IPS DF 6.9 (cell line): ENCODE measurements around the gene BBS10.
"Not testable (repeated sequence)": the region's sequence is repeated elsewhere in the genome, so short reads cannot be mapped to it uniquely, and the experiment has no call there.

Experiments used
- DNase-seq: peaks from one replicate; pipeline ENCODE4 v3.0.0-alpha.2; 2013; ENCODE audit warnings: low read depth, low spot score
- H3K27ac ChIP-seq: one replicate; pipeline ENCODE4 v1.5.1; 2013; ENCODE audit warnings: low read length, control low read depth
- H3K27me3 ChIP-seq: 2 replicates; pipeline ENCODE4 v1.6.1; 2013; ENCODE audit warnings: mild to moderate bottlenecking, low read length; ENCODE audit not compliant: control insufficient read depth, insufficient read depth
- H3K36me3 ChIP-seq: 2 replicates; pipeline ENCODE4 v1.6.1; 2013; ENCODE audit warnings: low read length; ENCODE audit not compliant: control insufficient read depth, insufficient read depth
- H3K4me1 ChIP-seq: 2 replicates; pipeline ENCODE4 v1.6.1; 2013; ENCODE audit warnings: low read length; ENCODE audit not compliant: control insufficient read depth, insufficient read depth
- H3K4me3 ChIP-seq: 2 replicates; pipeline ENCODE4 v1.5.1; 2013; ENCODE audit warnings: mild to moderate bottlenecking, low read length
- H3K9me3 ChIP-seq: 2 replicates; pipeline ENCODE4 v1.6.1; 2013; ENCODE audit warnings: low read length, inconsistent platforms; ENCODE audit not compliant: control insufficient read depth, insufficient read depth
- WGBS: extraction: QIAGEN DNeasy Blood & Tissue Kit; methylation state at CpG from one replicate; pipeline ENCODE4 v1.1.7; 2013; ENCODE audit warnings: mixed read lengths, missing lambda C conversion rate; ENCODE audit not compliant: insufficient read length, insufficient coverage; 5-methylcytosine and 5-hydroxymethylcytosine counted together

BBS10 gene

DNA sequence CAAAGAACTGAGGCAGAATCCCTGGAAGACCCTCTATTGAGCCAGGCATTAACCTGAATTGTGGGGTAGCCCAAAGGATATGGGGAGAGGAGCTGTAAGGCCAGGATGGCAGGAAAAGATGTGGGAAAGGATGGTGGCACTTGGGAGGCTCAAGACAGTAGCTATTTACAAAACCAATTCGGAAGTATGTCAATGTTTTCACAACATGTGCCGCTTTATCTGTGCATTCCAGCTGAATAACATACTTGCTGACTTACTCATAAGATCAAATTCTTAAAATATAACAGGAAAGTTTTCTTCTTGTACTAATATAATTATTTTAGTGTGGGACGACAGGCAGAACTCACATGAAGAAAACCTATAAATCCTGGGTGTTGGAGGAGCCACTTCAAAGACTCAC is 10.6 kb downstream of the BBS10 start:
- no peaks in the 10 kb centered on the region for H3K4me1 ChIP-seq
- no peaks in the 10 kb centered on the region for H3K27me3 ChIP-seq
- no peaks in the 10 kb centered on the region for H3K9me3 ChIP-seq
- no peak overlapping the region for H3K4me3 ChIP-seq
- H3K27ac ChIP-seq, result no peak overlapping the region
- no peaks in the 10 kb centered on the region for H3K36me3 ChIP-seq
- no CpG with 5 or more reads among the region's 3 CpGs for WGBS
- no peak for DNase-seq

DNA sequence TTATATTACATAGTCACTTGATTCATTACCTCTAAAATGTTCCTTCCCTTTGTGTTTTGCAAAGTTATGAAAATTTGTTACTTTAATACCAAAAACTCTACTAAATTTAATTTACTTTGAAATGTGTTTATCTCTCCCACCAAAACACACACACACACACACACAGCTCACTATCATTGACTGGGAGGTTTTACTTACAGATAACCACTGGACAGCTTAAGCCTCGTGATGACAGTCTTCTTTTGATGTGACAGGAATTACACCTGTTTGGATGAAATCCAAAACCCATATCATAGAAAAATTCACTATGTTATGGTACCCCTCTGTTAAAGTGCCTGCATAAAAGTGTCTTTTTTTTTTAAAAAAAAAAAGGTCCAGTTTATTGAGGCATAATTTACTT is 15.6 kb downstream of the BBS10 start:
- Histone ChIP-seq H3K27me3 (no peaks in the 10 kb centered on the region), H3K36me3 (no peaks in the 10 kb centered on the region), H3K4me3 (no peak overlapping the region), H3K4me1 (no peaks in the 10 kb centered on the region), H3K9me3 (no peaks in the 10 kb centered on the region), H3K27ac (no peak overlapping the region)
- DNase-seq, result no peak
- no CpG with 5 or more reads among the region's 1 CpG for WGBS

GRCh38 chr12:76329606-76330005 is 18.6 kb downstream of the BBS10 start:
- Histone ChIP-seq H3K36me3 (no peaks in the 10 kb centered on the region), H3K27me3 (no peaks in the 10 kb centered on the region), H3K4me3 (no peak overlapping the region), H3K9me3 (no peaks in the 10 kb centered on the region), H3K27ac (no peak overlapping the region), H3K4me1 (no peaks in the 10 kb centered on the region)
- WGBS, result no CpG with 5 or more reads among the region's 5 CpGs
- DNase-seq, result no peak

DNA sequence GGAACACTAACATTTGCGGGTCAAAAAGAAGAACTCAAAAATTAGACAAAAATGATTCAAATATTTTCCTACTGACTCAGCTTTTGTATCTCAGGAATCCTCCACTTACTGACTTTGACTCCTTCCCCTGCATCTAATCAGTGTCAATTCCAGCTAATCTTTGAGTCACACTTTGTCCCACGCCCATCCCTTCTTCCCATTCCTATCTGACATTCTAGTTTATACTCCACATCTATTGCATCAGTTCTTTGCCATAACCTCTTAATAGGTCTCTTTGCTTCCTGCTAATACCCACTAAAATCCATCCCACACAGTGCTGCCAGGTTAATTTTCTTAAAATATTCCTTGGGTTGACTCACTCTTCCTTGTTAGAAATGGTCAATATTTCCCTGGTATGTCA is 19.1 kb downstream of the BBS10 start:
- H3K27me3 ChIP-seq, result no peaks in the 10 kb centered on the region
- H3K4me3 ChIP-seq, result no peak overlapping the region
- WGBS, result no CpG with 5 or more reads among the region's 2 CpGs
- no peak for DNase-seq
- no peaks in the 10 kb centered on the region for H3K4me1 ChIP-seq
- H3K9me3 ChIP-seq, result no peaks in the 10 kb centered on the region
- H3K27ac ChIP-seq, result no peak overlapping the region
- no peaks in the 10 kb centered on the region for H3K36me3 ChIP-seq

GRCh38 chr12:76319595-76320319 is 28.5 kb downstream of the BBS10 start:
- H3K27ac ChIP-seq, H3K9me3 ChIP-seq, DNase-seq, H3K4me3 ChIP-seq, H3K36me3 ChIP-seq, H3K27me3 ChIP-seq, H3K4me1 ChIP-seq: not testable (repeated sequence)
- no CpG with 5 or more reads among the region's 32 CpGs for WGBS

- no peak overlapping the region for H3K27ac ChIP-seq
- no peaks in the 10 kb centered on the region for H3K27me3 ChIP-seq
- H3K36me3 ChIP-seq, result no peaks in the 10 kb centered on the region
- H3K4me3 ChIP-seq, result no peak overlapping the region
- no peak for DNase-seq
- no CpG with 5 or more reads among the region's 1 CpG for WGBS
- no peaks in the 10 kb centered on the region for H3K9me3 ChIP-seq
- no peaks in the 10 kb centered on the region for H3K4me1 ChIP-seq
These were observed 29.2 kb downstream of the BBS10 start for GRCh38 chr12:76318773-76319594.

- Histone ChIP-seq H3K4me1 (no peaks in the 10 kb centered on the region), H3K36me3 (no peaks in the 10 kb centered on the region), H3K27me3 (no peaks in the 10 kb centered on the region), H3K27ac (no peak overlapping the region), H3K9me3 (no peaks in the 10 kb centered on the region), H3K4me3 (no peak overlapping the region)
- DNase-seq, result no peak
- WGBS, result no CpG with 5 or more reads among the region's 1 CpG
These were observed 30.2 kb downstream of the BBS10 start for GRCh38 chr12:76317976-76318375.

- no peak overlapping the region for H3K27ac ChIP-seq
- WGBS, result no CpG with 5 or more reads among the region's 7 CpGs
- H3K36me3 ChIP-seq, result no peaks in the 10 kb centered on the region
- DNase-seq, result no peak
- no peaks in the 10 kb centered on the region for H3K27me3 ChIP-seq
- no peak overlapping the region for H3K4me3 ChIP-seq
- H3K9me3 ChIP-seq, result no peaks in the 10 kb centered on the region
- H3K4me1 ChIP-seq, result no peaks in the 10 kb centered on the region
These were observed 31.7 kb downstream of the BBS10 start for GRCh38 chr12:76316468-76316867.

DNA sequence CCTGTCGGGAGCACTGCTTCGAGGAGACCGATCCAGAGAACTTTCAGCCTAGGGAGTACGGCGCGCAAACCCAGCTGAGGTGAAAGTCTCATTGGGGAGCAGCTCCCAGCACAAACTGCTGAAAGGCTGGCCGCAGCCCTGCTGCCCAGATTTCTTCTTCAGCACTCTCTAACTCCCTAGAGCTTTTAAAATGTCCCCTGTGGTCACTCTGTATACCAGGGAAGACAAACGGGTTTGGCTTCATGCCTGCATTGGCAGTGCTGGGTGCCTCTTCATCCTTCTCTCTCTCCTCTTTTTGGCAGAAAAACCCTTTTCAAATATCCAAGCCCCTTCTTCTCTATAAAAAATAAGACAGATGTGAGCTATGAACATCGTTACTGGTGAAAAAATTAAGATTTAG is 34.9 kb downstream of the BBS10 start:
- H3K4me1 ChIP-seq, result no peaks in the 10 kb centered on the region
- no peaks in the 10 kb centered on the region for H3K36me3 ChIP-seq
- no peaks in the 10 kb centered on the region for H3K27me3 ChIP-seq
- no peaks in the 10 kb centered on the region for H3K9me3 ChIP-seq
- H3K4me3 ChIP-seq, result no peak overlapping the region
- H3K27ac ChIP-seq, result no peak overlapping the region
- WGBS, result no CpG with 5 or more reads among the region's 9 CpGs
- DNase-seq, result no peak

DNA sequence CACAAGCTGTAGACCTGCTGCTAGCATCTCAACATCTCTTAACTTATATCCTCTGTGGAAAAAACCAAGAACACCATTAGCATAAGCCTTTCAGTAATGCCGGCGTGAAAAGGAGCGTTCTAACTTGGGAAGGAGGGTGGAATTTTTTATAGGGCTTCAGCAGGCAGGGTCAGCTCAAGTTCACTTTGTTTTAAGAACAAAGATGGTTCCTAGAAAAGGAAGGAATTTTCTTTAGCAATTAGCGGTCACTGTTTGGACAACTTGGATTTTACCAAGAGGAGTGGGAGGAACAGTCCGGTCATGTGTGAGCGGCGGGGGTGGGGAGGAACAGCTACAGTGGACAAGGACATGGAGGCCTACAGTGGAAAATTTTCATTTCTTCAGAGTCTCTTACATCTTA is 35.9 kb downstream of the BBS10 start:
- no peaks in the 10 kb centered on the region for H3K27me3 ChIP-seq
- no peak for DNase-seq
- no peaks in the 10 kb centered on the region for H3K4me1 ChIP-seq
- H3K36me3 ChIP-seq, result no peaks in the 10 kb centered on the region
- H3K4me3 ChIP-seq, result no peak overlapping the region
- no peaks in the 10 kb centered on the region for H3K9me3 ChIP-seq
- no CpG with 5 or more reads among the region's 7 CpGs for WGBS
- H3K27ac ChIP-seq, result no peak overlapping the region
